ENCODE results near the gene HPSE.
"Not testable (repeated sequence)": the region's sequence is repeated elsewhere in the genome, so short reads cannot be mapped to it uniquely, and the experiment has no call there.

The HPSE gene

DNA sequence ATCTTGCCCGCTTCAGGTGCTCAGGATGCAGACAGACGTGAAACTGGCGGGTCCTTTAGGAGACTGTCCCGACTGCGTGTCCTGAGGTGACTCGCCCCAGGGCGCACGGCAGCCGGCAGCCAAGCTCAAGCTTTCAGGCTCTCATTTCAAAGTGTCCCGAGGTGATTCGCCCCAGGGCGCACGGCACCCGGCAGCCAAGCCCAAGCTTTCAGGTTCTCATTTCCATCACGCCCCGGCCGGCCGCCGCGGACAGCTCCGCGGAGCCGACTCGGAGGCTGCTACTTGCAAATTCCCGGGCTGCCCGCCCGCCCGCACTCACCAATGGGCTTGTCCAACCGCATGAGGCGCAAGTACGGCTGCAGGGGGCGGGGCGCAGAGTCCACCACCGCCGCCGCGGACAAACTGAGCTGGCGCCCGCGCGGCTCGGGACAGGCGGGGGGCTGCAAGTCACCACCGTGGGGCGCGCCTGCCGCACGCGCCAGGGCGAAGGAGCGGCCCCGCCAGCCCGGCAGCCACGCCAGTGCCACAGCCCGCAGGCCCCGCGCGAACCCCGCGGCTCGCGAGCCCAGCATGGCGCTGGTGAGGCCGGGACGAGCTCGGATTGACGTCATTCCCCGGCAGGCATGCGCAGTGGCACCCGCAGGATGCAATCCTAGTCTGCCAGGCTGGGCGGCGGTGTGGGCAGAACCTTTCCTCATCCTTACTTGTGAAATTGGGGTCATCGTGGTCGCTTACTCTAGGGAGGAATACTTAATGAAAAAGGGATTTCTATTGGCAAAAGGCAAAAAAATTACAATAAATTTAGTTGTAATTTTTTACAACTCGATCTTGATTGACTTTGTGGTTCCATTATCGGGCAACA is 50.2 kb downstream of the HPSE start, which contains the start of gene COQ2:
Gene COQ2 (minus strand): TSS at position 606 of the 862 bp plus-strand sequence. CDS start 34 bp downstream, at position 572.
- DNase-seq (ENCODE audit: extremely low read depth in 1 of 2, low read depth in 1 of 2) = peak; percentile 83 to 94

DNA sequence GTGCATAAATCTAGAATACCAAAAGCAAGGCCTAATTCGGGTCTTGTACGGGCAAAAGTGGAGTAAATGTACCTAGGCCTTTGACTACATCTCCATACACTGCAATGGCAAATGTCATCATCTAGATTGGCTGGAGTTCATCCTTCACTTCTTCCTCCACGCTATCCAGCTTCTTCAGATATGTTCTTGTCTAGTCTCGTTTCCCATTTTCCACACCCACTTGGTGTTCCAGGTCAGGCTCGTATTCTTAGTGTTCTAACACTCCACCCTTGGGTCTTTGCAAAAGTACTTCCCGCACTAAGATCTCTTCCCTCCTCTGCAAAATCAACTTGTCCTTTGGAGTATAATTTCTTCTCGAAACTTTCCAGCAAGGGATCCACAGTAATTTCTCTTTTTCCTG is 51.5 kb downstream of the HPSE start:
- DNase-seq (ENCODE audit: extremely low read depth in 1 of 2, low read depth in 1 of 2) = no peak

DNA sequence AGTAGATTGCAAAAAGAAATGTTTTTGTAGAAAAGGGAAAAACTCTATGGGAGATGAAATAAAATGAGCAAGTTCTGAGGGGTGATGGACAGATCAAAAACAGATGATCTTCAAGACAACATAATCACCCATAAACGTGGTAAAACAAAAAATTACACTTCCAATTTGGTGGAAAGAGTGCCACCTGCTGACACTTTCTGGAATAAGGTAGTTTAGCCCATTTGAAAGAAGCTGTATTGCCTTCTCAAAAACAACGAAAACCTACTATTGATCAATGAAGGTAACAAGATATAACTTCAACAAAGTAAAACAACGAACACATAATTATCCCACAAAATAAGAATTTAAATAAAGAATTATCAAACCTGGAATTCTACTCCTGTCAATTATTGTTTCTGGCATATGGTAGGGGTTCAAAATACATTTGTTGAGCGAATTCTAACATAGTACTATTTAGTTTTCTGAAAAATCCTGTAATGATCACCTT is 52.6 kb downstream of the HPSE start:
- DNase-seq (ENCODE audit: extremely low read depth in 1 of 2, low read depth in 1 of 2) = peak; percentile 11 to 21

DNA sequence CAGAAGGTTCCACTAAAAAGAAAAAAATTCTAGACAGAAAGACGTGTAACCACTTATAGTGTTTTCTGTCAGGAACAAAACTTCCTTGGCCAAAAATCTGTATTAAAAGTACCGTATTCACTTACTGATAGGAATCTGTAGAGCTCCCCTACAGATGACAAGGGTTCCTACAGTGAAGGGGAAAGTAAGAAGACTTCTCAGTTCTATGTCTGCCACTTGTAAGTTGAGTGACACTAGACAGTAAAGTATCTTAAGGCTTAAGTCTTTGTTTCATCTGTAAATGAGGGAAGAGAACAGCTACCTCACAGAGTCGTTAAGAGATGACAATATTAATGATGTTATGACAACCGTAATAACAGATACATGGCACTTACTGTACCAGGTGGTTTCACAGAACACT is 53.3 kb downstream of the HPSE start:
- DNase-seq (ENCODE audit: extremely low read depth in 1 of 2, low read depth in 1 of 2) = no peak

DNA sequence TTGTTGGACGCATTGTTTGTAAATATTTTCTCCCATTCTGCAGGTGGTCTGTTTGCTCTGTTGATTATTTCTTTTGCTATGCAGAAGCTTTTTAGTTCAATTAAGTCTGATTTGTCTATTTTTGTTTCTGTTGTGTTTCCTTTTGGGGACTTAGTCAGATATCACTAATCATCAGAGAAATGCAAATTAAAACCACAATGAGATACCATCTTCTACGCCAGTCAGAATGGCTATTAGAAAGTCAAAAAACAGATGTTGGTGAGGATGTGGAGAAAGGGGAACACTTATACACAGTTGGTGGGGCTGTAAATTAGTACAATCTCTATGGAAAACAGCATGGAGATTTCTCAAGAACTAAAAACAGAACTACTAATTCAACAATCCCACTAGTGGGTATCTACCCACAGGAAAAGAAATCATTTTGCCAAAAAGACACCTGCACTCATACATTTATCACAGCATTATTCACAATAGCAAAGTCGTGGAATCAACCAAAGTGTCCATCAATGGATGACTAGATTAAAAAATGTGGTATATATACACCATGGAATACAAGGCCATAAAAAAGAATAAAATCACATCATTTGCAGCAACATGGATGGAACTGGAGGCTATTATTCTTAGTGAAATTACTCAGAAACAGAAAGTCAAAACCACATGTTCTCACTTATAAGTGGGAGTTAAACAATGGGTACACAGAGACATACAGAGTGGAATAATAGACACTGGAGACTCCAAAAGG is 58.2 kb downstream of the HPSE start:
- no peak for DNase-seq (ENCODE audit: extremely low read depth in 1 of 2, low read depth in 1 of 2)

DNA sequence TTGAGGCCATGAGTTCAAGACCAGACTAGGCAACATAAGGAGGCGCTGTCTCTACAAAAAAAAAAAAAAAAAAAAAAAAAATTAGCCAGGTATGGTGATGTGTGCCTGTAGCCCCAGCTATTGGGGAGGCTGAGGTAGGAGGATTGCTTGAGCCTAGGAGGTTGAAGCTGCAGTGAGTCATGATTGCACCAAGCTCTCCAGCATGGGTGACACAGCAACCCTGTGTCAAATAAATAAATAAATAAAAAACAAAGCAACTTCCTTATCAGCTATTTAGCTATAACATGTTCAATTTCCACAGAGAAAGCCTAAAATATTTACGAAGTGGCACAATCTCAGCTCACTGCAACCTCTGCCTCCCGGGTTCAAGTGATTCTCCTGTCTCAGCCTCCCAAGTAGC is 60.7 kb downstream of the HPSE start:
- not testable (repeated sequence) for DNase-seq (ENCODE audit: extremely low read depth in 1 of 2, low read depth in 1 of 2)

DNA sequence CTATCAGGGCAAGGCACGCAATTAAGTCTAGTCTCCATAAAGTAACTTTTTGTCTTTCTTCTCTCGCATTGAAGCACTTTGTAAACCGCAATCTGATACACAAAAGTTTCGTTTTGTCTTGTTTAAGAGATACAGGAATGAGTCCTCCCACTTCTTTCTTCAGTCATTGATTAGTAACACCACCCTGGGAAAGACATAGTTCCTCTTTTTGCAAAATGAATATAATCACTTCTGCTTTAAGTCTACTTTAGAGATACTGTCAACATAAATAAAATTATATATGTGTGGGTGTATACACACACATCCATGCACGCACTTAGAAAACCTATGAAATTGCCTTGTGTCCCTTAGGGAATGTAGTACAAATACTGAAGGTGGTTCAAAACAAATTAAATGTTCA is 61.7 kb downstream of the HPSE start:
- no peak for DNase-seq (ENCODE audit: extremely low read depth in 1 of 2, low read depth in 1 of 2)

DNA sequence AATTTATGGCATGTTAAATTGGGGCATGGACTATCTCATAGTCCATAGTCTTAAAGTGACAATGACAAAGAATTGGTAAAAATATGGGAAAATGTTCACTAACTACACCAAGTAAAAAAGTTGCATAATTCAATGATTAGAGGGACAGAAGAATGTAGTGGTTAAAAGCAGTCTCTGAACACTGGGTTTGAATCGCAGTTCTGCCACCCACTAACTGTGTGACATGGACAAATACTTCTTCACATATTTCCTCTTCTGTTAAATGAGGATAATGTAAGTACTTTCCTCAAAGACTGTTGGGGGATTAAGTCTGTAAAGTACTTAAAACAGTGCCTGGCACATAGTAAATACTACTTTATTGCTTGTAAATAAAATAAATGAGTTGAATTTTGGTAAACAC is 65.4 kb downstream of the HPSE start:
- no peak for DNase-seq (ENCODE audit: extremely low read depth in 1 of 2, low read depth in 1 of 2)

DNA sequence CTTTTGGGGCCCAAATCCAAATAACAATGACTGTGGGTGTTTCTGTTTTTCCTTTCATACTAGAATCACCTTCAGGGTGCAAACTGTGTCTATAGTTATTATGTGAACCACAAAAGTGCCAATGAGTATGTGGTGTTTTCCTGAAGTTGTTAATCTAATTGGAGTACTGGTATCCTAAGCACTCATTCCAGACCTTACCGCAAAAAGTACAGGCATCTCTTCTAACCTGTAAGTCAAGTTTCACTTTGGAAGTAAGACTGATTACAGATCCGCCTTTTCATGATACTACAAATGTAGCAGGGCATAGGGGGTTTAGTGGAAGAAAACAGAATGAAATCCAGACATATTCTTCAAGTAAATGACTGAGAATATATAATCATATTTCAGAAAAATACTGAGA is 66.2 kb downstream of the HPSE start:
- DNase-seq (ENCODE audit: extremely low read depth in 1 of 2, low read depth in 1 of 2) = no peak

DNA sequence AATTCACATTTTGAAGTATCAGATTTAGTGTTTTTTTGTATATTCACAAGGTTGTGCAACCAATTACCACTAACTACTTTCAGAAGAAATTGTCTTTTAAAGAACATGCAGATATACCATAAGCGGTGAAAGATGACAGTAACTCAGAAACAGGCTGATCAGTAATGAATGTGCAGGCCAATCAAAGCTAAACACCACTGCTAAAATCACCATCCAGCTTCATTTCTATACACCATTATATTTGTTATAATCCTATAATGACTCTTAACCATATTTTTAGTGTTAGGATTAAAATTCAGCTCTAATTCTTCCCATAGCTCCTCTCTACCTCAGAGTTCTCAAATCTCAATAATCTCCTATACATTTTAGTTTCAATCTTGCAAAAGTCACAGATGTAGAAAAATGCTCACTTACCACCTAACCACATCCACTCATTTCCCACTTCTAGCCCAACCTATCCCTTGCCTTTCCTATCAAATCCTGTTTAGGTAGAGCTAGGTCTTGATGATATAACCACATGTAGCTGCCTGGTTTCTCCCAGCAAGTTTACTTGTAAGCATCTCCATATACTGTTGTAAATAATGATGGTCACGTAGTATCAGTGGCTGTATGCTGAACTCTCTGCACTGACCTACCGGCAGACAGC is 66.7 kb downstream of the HPSE start:
- no peak for DNase-seq (ENCODE audit: extremely low read depth in 1 of 2, low read depth in 1 of 2)

DNA sequence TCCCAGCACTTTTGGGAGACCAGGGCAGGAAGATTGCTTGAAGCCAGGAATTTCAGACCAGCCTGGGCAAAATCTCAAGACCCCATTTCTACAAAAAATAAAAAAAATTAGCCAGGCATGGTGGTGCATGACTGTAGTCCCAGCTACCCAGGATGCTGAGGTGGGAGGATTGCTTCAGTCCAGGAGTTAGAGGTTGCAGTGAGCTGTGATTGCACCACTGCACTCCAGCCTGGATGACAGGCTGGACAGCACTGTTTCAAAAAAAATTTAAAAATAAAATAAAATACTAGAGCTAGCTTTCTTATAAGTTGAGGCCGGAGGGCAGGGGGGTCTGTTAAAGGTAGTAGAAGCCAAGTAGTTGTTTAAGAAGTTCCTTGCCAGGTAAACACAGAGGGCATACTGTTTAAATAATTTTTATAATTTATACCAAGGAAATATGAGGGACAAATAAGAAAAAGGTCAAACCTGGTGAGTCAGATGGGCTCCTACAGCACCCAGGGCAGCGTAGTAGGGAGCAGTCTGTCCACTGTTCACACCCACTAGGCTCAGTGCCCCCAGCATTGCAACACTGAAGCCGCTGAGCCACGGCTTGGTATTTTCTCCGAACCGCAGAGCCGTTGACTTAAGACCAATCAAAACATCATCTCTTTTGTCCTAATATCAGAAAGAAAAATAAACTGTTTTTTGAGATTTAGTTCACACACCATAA is 67.4 kb downstream of the HPSE start:
- no peak for DNase-seq (ENCODE audit: extremely low read depth in 1 of 2, low read depth in 1 of 2)

DNA sequence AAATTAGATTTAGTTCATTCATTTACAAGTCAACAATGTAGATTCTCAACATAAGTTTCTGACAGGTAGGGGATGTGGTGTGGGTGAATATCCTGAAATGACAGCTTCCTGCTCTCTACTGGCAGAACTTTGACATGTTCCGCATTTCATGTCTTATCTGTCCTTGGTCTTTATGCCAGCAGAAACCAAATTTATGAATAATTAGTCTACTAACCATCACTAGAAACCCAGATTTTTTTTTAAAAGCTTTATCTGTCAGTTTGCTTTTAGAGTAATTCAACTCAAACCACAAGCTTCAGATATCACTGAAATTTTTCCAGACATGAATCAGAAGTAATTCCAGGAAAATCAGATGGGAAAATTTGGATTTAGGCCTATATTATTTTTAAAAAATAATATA is 68.0 kb downstream of the HPSE start:
- no peak for DNase-seq (ENCODE audit: extremely low read depth in 1 of 2, low read depth in 1 of 2)

DNA sequence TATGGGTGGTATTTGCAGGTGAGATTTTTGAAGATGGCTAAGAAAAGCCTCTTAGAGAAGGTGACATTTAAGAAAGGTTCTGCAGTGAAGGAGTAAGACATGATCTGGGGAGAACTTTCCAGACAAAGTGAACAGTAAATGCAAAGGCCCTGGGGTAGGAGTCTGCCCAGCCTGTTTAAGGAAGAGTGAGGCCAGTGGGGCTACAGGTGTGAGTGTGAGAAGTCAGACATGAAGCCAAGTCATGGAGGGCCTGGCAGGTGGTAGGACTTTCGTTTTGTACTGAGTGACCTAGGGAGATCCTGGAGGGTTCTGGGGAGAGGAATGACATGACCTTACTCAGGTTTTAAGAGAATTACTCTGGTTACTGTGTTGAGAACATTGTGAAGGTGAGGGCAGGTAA is 71.5 kb downstream of the HPSE start:
- DNase-seq (ENCODE audit: extremely low read depth in 1 of 2, low read depth in 1 of 2) = no peak

DNA sequence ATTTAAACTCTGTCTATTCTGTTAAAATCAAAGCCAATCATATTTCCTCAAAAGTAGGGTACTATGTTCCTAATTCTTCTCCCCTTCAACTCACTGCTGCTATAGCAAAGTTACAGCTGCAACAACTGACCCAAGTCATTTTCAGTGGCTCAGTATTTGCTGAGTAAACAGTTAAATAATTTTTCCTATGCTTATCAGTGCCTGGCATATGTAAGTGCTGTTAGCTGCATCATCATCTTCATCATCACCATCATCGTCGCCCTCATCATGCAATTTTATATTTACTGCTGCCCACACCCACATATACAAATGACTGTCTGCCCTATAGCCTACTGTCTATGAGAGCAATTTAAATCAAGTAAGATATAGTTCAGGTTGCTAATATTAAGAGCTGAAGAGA is 72.0 kb downstream of the HPSE start:
- no peak for DNase-seq (ENCODE audit: extremely low read depth in 1 of 2, low read depth in 1 of 2)

DNA sequence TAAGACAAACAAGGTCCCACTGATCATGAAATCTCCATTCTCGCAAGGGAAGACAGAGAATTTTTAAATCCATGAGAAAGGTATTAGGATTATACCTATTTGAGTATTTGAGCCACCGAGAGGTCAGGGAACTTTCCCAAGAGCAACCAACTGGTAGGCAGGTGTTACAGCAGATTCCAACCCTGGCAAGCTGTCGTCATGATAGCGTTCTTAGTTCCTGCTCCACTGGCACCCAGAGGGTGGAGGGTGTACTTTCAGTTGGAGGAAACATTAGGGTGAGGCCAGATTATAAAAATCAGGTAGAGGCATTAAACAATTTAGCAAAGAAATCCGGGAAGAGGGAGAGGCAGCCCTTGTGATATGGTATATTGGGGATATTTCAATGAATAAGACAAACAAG is 73.3 kb downstream of the HPSE start:
- no peak for DNase-seq (ENCODE audit: extremely low read depth in 1 of 2, low read depth in 1 of 2)

DNA sequence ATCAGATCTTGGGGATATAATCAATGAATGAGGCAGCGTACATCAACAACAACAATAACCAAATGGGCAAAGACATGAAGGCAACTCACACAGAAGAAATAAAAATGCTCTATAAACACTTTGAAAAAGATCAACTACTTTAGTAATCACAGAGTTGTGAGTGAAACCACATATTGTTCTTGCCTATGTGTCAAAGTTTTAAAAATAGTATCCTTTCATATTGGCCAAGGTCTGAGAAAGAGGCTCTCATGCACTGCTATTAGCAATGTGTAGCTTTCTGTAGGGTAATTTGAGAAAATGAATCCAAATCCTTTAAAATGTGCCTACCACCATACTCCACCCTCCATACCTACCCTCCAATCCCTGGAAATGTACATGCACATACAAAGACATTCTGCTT is 75.1 kb downstream of the HPSE start:
- DNase-seq (ENCODE audit: extremely low read depth in 1 of 2, low read depth in 1 of 2) = no peak

DNA sequence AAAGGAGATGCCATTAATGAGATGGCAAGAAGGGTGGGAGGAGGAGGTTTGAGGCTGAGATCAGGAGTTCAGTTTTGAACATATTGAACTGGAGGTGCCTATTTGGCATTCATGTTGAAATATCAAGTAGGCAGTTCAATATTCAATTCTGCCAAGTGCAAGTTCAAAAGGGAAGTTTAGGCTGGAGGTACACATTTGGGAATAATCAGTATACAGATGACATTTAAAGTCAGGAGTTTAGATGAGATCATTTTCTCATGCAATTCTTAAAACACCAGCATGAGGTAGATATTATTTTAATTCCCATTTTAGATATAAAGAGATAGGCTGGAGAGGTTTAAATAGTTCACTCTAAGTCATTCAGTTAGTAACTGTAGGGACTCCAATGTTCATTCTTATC is 76.2 kb downstream of the HPSE start:
- DNase-seq (ENCODE audit: extremely low read depth in 1 of 2, low read depth in 1 of 2) = no peak

DNA sequence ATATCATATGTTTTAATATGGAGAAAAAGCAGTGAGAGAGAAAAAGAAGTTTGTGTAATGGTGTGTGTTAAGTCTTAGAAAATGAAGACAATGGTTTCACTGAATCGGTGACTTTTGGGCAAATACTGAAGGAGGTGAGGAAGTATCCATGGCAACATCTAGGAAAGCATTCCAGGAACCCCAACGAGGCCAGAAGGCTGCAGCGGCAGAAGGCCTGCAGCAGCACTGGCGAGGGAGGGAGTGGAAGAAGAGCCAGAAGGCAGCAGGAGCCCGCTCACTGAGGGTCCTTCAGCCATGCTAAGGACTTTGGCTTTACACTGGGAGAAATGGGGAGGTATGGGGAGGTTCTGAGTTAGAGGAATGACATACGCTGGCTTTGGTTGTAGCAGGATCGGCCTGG is 76.8 kb downstream of the HPSE start:
- no peak for DNase-seq (ENCODE audit: extremely low read depth in 1 of 2, low read depth in 1 of 2)

DNA sequence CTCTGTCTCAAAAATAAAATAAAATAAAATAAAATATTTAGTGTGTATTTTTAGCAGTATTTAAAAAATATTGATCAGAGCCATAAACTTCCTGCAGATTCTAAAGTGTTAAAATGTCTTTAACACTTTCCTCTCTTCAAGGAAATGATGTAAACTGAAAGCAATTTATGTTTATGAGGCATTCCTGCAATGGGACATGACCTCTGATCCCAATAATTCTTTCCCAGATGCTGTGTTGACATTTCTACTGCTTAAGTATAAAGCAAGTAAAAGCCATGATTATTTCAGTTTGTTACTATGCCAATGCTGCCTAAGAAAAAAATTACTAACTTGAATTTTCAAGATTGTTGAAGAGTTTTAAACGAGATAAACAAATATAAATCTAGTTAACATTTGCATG is 79.1 kb downstream of the HPSE start:
- DNase-seq (ENCODE audit: extremely low read depth in 1 of 2, low read depth in 1 of 2) = no peak

DNA sequence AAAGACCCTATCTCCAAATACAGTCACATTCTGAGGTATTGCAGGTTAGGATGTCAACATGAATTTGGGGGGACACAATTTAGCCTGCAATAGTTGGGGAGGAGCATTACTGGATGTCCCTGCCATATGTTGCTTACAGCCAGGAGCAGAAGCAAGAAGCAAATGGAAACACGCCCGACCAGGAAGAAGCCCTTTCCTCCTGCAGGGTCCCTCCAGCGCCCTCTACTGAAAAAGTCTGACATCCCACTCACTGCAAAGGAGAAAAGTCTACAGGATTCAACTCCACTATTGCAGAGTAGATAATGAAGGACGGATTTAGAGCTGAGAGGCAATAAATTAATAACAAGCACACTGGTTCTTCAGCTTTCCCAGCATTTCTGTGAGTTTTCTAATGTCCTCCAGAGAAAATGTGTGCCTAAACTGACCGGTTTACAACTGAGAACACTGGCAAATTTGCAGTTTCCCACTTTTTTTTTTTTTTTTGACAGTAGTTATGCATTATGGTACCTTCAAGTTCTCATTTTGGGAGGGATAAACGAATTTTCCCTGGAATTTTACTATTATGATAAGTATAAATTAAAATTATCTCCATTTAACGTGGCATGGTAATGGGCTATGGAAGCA is 81.8 kb downstream of the HPSE start:
- DNase-seq (ENCODE audit: extremely low read depth in 1 of 2, low read depth in 1 of 2) = peak; percentile 34 to 46

DNA sequence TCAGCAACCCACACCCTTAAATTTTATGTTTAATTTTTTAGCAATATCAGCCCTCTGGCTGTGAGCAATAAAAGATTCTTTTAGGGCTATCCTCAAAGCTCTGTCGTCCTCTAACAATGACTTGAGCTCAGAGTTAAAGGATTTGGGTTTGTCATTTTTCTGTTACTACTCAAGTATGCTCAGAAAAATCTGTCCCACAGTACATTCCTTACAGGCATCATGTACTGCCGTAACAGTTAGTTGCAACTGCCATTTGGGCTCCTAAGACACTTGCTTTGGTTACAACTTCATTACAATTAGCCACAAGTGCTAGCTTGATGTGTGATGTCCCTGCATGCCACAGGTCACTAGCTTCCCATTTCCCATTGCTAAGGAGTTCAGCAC is 83.2 kb downstream of the HPSE start:
- DNase-seq (ENCODE audit: extremely low read depth in 1 of 2, low read depth in 1 of 2) = no peak
